ENCODE results near the gene NTNG1. TPM values are rescaled to one million over a fixed set of nuclear protein-coding genes. Genes with fewer than 3 reads are reported as not detected.

NTNG1 gene
- total RNA-seq, 3 donors from 2014 or later (not counting 1 experiment from before 2014, with no cell fraction given) = 0.58 TPM; not detected in 2

DNA sequence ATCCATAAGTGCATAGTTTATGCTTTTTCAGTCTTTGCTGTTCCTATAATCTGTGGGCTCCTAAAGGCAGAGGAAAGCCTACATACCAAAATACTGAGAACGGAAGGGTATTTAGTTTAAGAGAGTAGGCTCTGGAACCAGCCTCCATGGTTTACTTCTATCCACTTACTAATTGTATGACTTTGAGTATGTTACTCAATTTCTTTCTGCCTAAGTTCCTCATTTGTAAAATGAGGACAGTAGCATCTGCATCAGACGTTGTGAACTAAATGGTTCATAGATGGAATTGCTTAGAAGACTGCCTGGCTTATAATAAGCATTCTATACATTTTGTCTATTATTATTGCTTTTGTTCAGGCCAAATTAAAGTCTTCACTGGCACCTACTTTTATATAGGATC, 111.0 kb downstream of the NTNG1 start:
- 43% methylated on average over 1 of the region's 2 CpGs for whole genome bisulfite sequencing (ENCODE audit: insufficient coverage)

DNA sequence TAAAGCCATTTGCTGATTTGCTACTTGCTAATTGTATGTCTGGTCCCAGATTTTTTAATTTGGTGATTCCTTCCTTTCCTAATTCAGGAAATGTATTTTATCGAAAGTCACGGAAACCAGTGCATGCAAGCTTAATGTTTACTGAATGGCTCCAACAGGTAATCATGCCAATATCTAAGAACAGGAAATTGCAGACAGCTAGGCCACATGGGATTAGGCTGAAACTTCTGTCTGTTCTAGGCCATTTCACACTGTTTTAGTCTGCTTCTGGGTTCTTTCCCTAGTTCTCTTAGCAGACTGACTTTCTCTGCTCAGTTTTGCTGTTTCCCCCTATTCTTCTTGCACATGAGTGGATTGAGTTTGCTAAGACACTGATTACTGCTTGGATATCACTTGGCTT, 111.4 kb downstream of the NTNG1 start:
- H3K27ac Mint-ChIP-seq = no peak overlapping the region
- Histone ChIP-seq H3K9me3 (ENCODE audit: control insufficient read depth, insufficient read depth, low read length) (no peaks in the 10 kb centered on the region), H3K27ac (ENCODE audit: low read length) (no peak overlapping the region), H3K4me1 (ENCODE audit: control insufficient read depth, insufficient read depth, low read length) (no peaks in the 10 kb centered on the region), H3K36me3 (ENCODE audit: control insufficient read depth, insufficient read depth, low read length) (no peaks in the 10 kb centered on the region), H3K4me3 (ENCODE audit: low read length) (no peak overlapping the region), H3K27me3 (ENCODE audit: control insufficient read depth, insufficient read depth, low read length) (no peaks in the 10 kb centered on the region)
- DNase-seq = no peak
- H3K4me1 Mint-ChIP-seq = no peaks in the 10 kb centered on the region
- no peak overlapping the region for H3K4me3 Mint-ChIP-seq
- 87% methylated on average over 2 of the region's 2 CpGs for WGBS (ENCODE audit: insufficient coverage)
- no peaks in the 10 kb centered on the region for H3K9me3 Mint-ChIP-seq
- intact Hi-C loops (cut with micrococcal nuclease) = no loop called here
- ATAC-seq = no peak
- no peaks in the 10 kb centered on the region for H3K36me3 Mint-ChIP-seq
- peaks cover 2 to 6% of the 10 kb centered on the region in 2 donors for H3K27me3 Mint-ChIP-seq (ENCODE audit: low read depth in 2 of 2)
- TF ChIP-seq, protein P1, sequence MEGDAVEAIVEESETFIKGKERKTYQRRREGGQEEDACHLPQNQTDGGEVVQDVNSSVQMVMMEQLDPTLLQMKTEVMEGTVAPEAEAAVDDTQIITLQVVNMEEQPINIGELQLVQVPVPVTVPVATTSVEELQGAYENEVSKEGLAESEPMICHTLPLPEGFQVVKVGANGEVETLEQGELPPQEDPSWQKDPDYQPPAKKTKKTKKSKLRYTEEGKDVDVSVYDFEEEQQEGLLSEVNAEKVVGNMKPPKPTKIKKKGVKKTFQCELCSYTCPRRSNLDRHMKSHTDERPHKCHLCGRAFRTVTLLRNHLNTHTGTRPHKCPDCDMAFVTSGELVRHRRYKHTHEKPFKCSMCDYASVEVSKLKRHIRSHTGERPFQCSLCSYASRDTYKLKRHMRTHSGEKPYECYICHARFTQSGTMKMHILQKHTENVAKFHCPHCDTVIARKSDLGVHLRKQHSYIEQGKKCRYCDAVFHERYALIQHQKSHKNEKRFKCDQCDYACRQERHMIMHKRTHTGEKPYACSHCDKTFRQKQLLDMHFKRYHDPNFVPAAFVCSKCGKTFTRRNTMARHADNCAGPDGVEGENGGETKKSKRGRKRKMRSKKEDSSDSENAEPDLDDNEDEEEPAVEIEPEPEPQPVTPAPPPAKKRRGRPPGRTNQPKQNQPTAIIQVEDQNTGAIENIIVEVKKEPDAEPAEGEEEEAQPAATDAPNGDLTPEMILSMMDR (IDR thresholded peaks at IDR 0.05) = no peak

More for the DNA sequence above, 111.0 kb downstream of the NTNG1 start:
- Histone ChIP-seq H3K27me3 (ENCODE audit: control insufficient read depth, insufficient read depth, low read length) (no peaks in the 10 kb centered on the region), H3K4me1 (ENCODE audit: control insufficient read depth, insufficient read depth, low read length) (no peaks in the 10 kb centered on the region), H3K9me3 (ENCODE audit: control insufficient read depth, insufficient read depth, low read length) (no peaks in the 10 kb centered on the region), H3K36me3 (ENCODE audit: control insufficient read depth, insufficient read depth, low read length) (no peaks in the 10 kb centered on the region), H3K4me3 (ENCODE audit: low read length) (no peak overlapping the region), H3K27ac (ENCODE audit: low read length) (no peak overlapping the region)
- DNase-seq (no peak), ATAC-seq (no peak)
- no peaks in the 10 kb centered on the region for H3K36me3 Mint-ChIP-seq
- no peaks in the 10 kb centered on the region for H3K9me3 Mint-ChIP-seq
- intact Hi-C loops (cut with micrococcal nuclease) = no loop called here
- peaks cover 2 to 6% of the 10 kb centered on the region in 2 donors for H3K27me3 Mint-ChIP-seq (ENCODE audit: low read depth in 2 of 2)
- TF ChIP-seq, protein P1 (IDR thresholded peaks at IDR 0.05) = no peak
- no peaks in the 10 kb centered on the region for H3K4me1 Mint-ChIP-seq
- no peak overlapping the region for H3K4me3 Mint-ChIP-seq
- H3K27ac Mint-ChIP-seq = no peak overlapping the region

DNA sequence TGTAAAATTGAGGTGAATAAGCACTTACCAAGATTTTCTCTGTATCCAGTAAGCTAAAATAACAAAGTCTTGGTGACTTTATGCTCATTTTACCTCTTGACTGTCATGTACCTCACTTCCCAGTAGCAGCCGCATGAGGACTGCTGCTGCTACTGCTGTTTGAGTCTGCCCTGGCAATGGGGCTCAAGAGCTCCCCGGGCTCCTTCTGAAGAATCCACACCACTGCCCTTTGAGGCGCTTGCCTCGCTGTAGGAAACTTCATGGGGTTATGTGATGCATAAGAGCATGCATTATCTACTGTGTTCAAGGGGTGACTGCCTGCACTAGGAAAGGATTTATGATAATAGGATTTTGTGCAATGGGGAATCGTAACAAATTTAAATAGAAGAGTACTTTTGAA, 113.5 kb downstream of the NTNG1 start:
- H3K36me3 ChIP-seq (ENCODE audit: control insufficient read depth, insufficient read depth, low read length) = no peaks in the 10 kb centered on the region
- no peak for ATAC-seq
- no peaks in the 10 kb centered on the region for H3K9me3 ChIP-seq (ENCODE audit: control insufficient read depth, insufficient read depth, low read length)
- Mint-ChIP-seq H3K9me3 (no peaks in the 10 kb centered on the region), H3K36me3 (no peaks in the 10 kb centered on the region), H3K27me3 (ENCODE audit: low read depth in 2 of 2) (peaks cover 2 to 6% of the 10 kb centered on the region in 2 donors), H3K27ac (no peak overlapping the region), H3K4me1 (no peaks in the 10 kb centered on the region), H3K4me3 (no peak overlapping the region)
- intact Hi-C loops (cut with micrococcal nuclease) = no loop called here
- H3K27me3 ChIP-seq (ENCODE audit: control insufficient read depth, insufficient read depth, low read length) = no peaks in the 10 kb centered on the region
- no peak overlapping the region for H3K4me3 ChIP-seq (ENCODE audit: low read length)
- no peak overlapping the region for H3K27ac ChIP-seq (ENCODE audit: low read length)
- H3K4me1 ChIP-seq (ENCODE audit: control insufficient read depth, insufficient read depth, low read length) = no peaks in the 10 kb centered on the region
- DNase-seq = no peak
- TF ChIP-seq, protein P1 (IDR thresholded peaks at IDR 0.05) = no peak
- 90% methylated on average over 5 of the region's 5 CpGs for WGBS (ENCODE audit: insufficient coverage)

DNA sequence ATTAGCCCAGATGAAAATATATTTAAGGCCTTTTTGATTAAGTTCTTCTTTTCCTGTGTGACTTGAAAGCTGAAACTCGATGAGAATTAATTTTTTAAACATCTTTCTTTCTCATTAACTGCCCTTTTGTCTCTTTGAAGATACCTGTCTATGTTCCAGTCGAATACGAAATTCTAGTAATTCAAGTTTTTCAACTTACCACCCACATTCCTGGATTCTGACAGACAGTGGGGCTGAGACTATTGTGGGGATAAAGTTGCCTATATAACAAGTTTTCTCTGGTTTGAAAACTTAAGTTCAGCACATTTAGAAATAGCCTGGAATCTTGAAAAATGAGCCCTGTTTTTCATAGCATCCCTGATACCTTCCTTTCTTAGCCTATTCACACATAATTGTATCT, 114.6 kb downstream of the NTNG1 start:
- Histone ChIP-seq H3K36me3 (ENCODE audit: control insufficient read depth, insufficient read depth, low read length) (no peaks in the 10 kb centered on the region), H3K4me1 (ENCODE audit: control insufficient read depth, insufficient read depth, low read length) (no peaks in the 10 kb centered on the region), H3K4me3 (ENCODE audit: low read length) (no peak overlapping the region), H3K27me3 (ENCODE audit: control insufficient read depth, insufficient read depth, low read length) (no peaks in the 10 kb centered on the region), H3K9me3 (ENCODE audit: control insufficient read depth, insufficient read depth, low read length) (no peaks in the 10 kb centered on the region), H3K27ac (ENCODE audit: low read length) (no peak overlapping the region)
- TF ChIP-seq, protein P1 (IDR thresholded peaks at IDR 0.05) = no peak
- intact Hi-C loops (cut with micrococcal nuclease) = no loop called here
- Mint-ChIP-seq H3K27me3 (ENCODE audit: low read depth in 2 of 2) (peaks cover 2 to 6% of the 10 kb centered on the region in 2 donors), H3K4me3 (no peak overlapping the region), H3K27ac (no peak overlapping the region), H3K4me1 (no peaks in the 10 kb centered on the region), H3K9me3 (no peaks in the 10 kb centered on the region), H3K36me3 (no peaks in the 10 kb centered on the region)
- WGBS (ENCODE audit: insufficient coverage) = 78% methylated on average over 1 of the region's 3 CpGs
- DNase-seq (no peak), ATAC-seq (no peak)
